ENCODE data around the gene HLX. TPM values are rescaled to one million over a fixed set of nuclear protein-coding genes. Genes with fewer than 3 reads are reported as not detected.

The HLX gene
- polyA plus RNA-seq, 1 of the 3 experiments (the other 2 are of a cell fraction), result 21.4 TPM

DNA sequence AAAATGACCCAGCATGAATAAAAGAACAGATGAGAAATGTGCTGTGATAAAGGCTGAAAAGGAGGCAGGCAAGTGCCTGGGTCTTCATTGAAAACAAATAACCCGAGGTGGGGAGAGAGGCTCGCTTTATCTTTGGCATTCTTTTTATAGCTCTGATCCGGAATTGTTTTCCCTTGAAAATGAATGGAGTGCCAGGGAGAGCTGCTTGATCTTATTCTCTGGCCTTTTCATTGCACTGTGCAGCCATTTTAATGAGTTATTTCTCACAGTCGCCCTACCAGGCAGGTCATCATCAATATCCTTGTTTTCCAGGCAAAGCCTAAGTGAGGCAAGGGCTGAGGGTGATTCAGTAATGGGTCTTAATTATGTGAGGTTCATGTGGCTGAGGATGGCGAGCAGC lies 39.8 kb upstream of the HLX start:
- Histone ChIP-seq H3K9ac (no peak overlapping the region), H3K27me3 (ENCODE audit: insufficient read depth) (no peaks in the 10 kb centered on the region), H4K20me1 (ENCODE audit: insufficient read depth) (no peaks in the 10 kb centered on the region), H3K79me2 (ENCODE audit: insufficient read depth) (no peaks in the 10 kb centered on the region), H3K9me3 (no peaks in the 10 kb centered on the region), H3K27ac (ENCODE audit: low read depth in 2 of 2, low read length in 1 of 2) (no peak overlapping the region), H3K4me3 (ENCODE audit: low read depth in 2 of 2, low read length in 1 of 2) (no peak overlapping the region), H3K36me3 (replicated peaks in 1 of 2; ENCODE audit: control insufficient read depth in 1 of 2, insufficient read depth in 2 of 2, low read length in 1 of 2) (no peaks in the 10 kb centered on the region), H2AFZ (ENCODE audit: low read depth) (no peak overlapping the region), H3K4me2 (no peak overlapping the region), H3F3A (replicated peaks; ENCODE audit: insufficient read depth) (no peaks in the 10 kb centered on the region), H3K4me1 (ENCODE audit: control insufficient read depth in 1 of 2, insufficient read depth in 2 of 2, low read depth in 1 of 2, low read length in 1 of 2) (no peaks in the 10 kb centered on the region; a peak in 1 of 4 replicates), H3K9me2 (no peaks in the 10 kb centered on the region)
- 57% methylated on average over 5 of the region's 5 CpGs for WGBS (ENCODE audit: low lambda C conversion rate)
- DNase-seq, result no peak
- TF ChIP-seq RFX5 (IDR thresholded peaks at IDR 0.05; ENCODE audit: low read length), result no peak
- TF ChIP-seq MXI1 (IDR thresholded peaks at IDR 0.05; ENCODE audit: low read depth, low read length), result no peak
- TF ChIP-seq FOXM1 (IDR thresholded peaks at IDR 0.05; ENCODE audit: low read depth), result no peak
- TF ChIP-seq PBX3 (IDR thresholded peaks at IDR 0.05), result no peak
- no peak for TF ChIP-seq JUND (IDR thresholded peaks at IDR 0.05)
- TF ChIP-seq EP300 (IDR thresholded peaks at IDR 0.05; ENCODE audit: borderline replicate concordance in 1 of 2, low read depth in 1 of 2, low read length in 1 of 2), result no peak
- TF ChIP-seq REST (IDR thresholded peaks at IDR 0.05; ENCODE audit: low read depth, low read length), result no peak
- POLR2A ChIA-PET, result no interaction called here
- CTCF ChIA-PET, result no interaction called here

DNA sequence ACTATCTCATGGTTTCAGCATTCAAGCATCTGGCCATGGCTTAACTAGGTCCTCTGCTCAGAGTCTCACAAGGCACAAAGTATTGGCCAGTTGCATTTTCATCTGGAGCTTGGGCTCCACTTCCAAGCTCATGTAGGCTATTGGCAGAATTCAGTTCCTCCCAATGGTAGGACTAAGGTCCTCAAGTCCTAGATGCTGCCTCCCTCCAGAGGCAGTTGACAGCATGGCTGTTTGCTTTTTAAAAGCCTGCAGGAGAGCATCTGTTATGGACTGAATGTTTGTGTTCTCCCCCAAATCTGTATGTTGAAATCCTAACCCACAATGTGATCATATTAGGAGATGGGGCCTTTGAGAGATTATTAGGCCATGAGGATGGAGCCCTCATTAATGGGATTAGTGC lies 38.0 kb upstream of the HLX start:
- Histone ChIP-seq H3K4me1 (ENCODE audit: control insufficient read depth in 1 of 2, insufficient read depth in 2 of 2, low read depth in 1 of 2, low read length in 1 of 2) (no peaks in the 10 kb centered on the region; a peak in 1 of 4 replicates), H3K9ac (no peak overlapping the region), H3K9me3 (no peaks in the 10 kb centered on the region), H2AFZ (ENCODE audit: low read depth) (no peak overlapping the region), H3K9me2 (no peaks in the 10 kb centered on the region), H3K4me2 (no peak overlapping the region), H3K36me3 (replicated peaks in 1 of 2; ENCODE audit: control insufficient read depth in 1 of 2, insufficient read depth in 2 of 2, low read length in 1 of 2) (no peaks in the 10 kb centered on the region), H3K4me3 (ENCODE audit: low read depth in 2 of 2, low read length in 1 of 2) (no peak overlapping the region), H3K79me2 (ENCODE audit: insufficient read depth) (no peaks in the 10 kb centered on the region), H3F3A (replicated peaks; ENCODE audit: insufficient read depth) (no peaks in the 10 kb centered on the region), H3K27me3 (ENCODE audit: insufficient read depth) (no peaks in the 10 kb centered on the region), H3K27ac (ENCODE audit: low read depth in 2 of 2, low read length in 1 of 2) (no peak overlapping the region), H4K20me1 (ENCODE audit: insufficient read depth) (no peaks in the 10 kb centered on the region)
- DNase-seq, result no peak
- POLR2A ChIA-PET, result no interaction called here
- CTCF ChIA-PET, result no interaction called here
- TF ChIP-seq RCOR1 (IDR thresholded peaks at IDR 0.05; ENCODE audit: low read length), result no peak
- no peak for TF ChIP-seq REST (IDR thresholded peaks at IDR 0.05; ENCODE audit: low read depth, low read length)
- no peak for TF ChIP-seq FOXJ3 (CRISPR knock-in tag; IDR thresholded peaks at IDR 0.05)
- no peak for TF ChIP-seq JUND (IDR thresholded peaks at IDR 0.05)
- TF ChIP-seq GATA2 (CRISPR knock-in tag; IDR thresholded peaks at IDR 0.05), result no peak
- TF ChIP-seq PBX3 (IDR thresholded peaks at IDR 0.05), result no peak
- TF ChIP-seq RFX5 (IDR thresholded peaks at IDR 0.05; ENCODE audit: low read length), result no peak
- no peak for TF ChIP-seq TAF1 (IDR thresholded peaks at IDR 0.05; ENCODE audit: borderline replicate concordance, low read depth, low read length)
- no peak for TF ChIP-seq USF2 (IDR thresholded peaks at IDR 0.05; ENCODE audit: borderline replicate concordance, low read depth, low read length)
- TF ChIP-seq CHD2 (IDR thresholded peaks at IDR 0.05; ENCODE audit: low read length, partially characterized antibody), result no peak
- no peak for TF ChIP-seq FOXM1 (IDR thresholded peaks at IDR 0.05; ENCODE audit: low read depth)
- TF ChIP-seq IRF3 (IDR thresholded peaks at IDR 0.05; ENCODE audit: low read depth, low read length), result no peak

Data from SK-N-SH (cell line).